NT2/D1 (cell line): ENCODE data around the gene ARHGEF33.

ENCODE experiments used
- DNase-seq: peaks from one replicate; pipeline ENCODE4 v3.0.0-alpha.2; 2011; ENCODE audit warnings: low read depth, low spot score
- H3K27me3 ChIP-seq: 2 replicates; pipeline ENCODE4 v1.6.0; 2011; ENCODE audit warnings: mild to moderate bottlenecking; ENCODE audit not compliant: insufficient read length, insufficient read depth
- H3K36me3 ChIP-seq: 2 replicates; pipeline ENCODE4 v1.6.1; 2011; ENCODE audit warnings: mild to moderate bottlenecking, low read length, mixed read lengths; ENCODE audit not compliant: insufficient read depth, insufficient read length
- H3K4me1 ChIP-seq: 2 replicates; pipeline ENCODE4 v1.5.1; 2011; ENCODE audit not compliant: insufficient read depth, insufficient read length
- H3K4me3 ChIP-seq: 2 replicates; pipeline ENCODE4 v1.5.1; 2011; ENCODE audit warnings: low read depth; ENCODE audit not compliant: insufficient read length
- H3K9ac ChIP-seq: 2 replicates; pipeline ENCODE4 v1.6.0; 2011; ENCODE audit warnings: low read depth; ENCODE audit not compliant: insufficient read length
- H3K9me3 ChIP-seq: 2 replicates; pipeline ENCODE4 v1.5.1; 2011; ENCODE audit warnings: mild to moderate bottlenecking, low read length; ENCODE audit not compliant: insufficient read depth
- SUZ12 ChIP-seq: IDR thresholded peaks from 2 replicates; pipeline ENCODE4 v1.6.1; 2011; ENCODE audit not compliant: insufficient read length, insufficient read depth; ENCODE audit errors: extremely low read depth
- YY1 ChIP-seq: IDR thresholded peaks from 2 replicates; pipeline ENCODE4 v1.6.1; 2011; ENCODE audit not compliant: insufficient read length, insufficient read depth
- ZNF274 ChIP-seq: IDR thresholded peaks from 2 replicates; pipeline ENCODE4 v1.6.1; 2011; ENCODE audit warnings: mild to moderate bottlenecking, low read depth, low read length

Gene ARHGEF33

DNA sequence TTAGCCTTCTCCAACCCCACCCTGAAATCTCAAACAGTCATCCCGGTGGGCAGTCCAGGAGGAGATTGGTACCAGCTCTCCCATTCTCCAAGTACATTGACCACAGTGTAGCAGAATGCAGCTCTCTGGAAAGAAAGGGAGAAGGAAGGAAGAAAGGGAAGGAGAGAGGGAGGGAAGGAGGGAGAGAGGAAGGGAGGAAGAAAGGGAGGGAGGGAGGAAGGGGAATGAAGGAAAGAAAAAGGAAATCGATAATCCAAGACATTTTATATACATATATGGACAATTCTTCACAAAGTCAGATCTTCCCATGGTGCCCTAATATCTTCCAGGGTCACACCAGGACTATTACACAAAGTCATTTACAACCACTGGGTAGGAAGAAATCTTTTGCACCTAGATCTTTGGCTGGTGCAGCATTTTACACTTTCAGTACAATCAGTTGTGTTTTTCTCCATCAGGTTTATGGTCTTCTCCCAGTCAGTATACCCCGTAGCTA is 58.8 kb downstream of the ARHGEF33 start:
- no peaks in the 10 kb centered on the region for H3K9me3 ChIP-seq
- no peaks in the 10 kb centered on the region for H3K27me3 ChIP-seq
- H3K9ac ChIP-seq: no peak overlapping the region
- TF ChIP-seq SUZ12 (no peak), YY1 (no peak), ZNF274 (no peak)
- no peaks in the 10 kb centered on the region for H3K36me3 ChIP-seq
- DNase-seq: no peak
- no peak overlapping the region for H3K4me3 ChIP-seq
- H3K4me1 ChIP-seq: no peaks in the 10 kb centered on the region

DNA sequence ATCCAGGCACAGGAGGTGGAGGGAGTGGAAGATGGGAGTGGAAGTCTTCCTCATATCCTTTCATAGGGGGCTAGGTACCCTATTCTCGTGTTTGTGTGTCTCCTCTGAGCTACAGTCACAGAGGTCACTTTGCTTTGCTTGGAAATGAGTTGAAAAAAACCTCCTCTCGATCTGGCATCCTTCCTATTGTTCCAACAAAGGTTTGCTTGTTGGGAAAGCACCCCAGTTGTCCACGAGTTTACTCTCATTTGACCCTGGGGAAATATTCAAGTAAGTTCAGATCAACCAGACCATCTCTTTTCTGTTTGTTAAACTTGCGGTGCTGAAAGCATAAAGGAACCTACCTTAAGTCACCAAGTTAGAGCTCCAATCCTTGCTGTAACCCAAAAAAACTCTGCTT is 59.3 kb downstream of the ARHGEF33 start:
- Histone ChIP-seq H3K27me3 (no peaks in the 10 kb centered on the region), H3K9me3 (no peaks in the 10 kb centered on the region), H3K4me3 (no peak overlapping the region), H3K4me1 (no peaks in the 10 kb centered on the region), H3K36me3 (no peaks in the 10 kb centered on the region), H3K9ac (no peak overlapping the region)
- DNase-seq: no peak
- TF ChIP-seq ZNF274 (no peak), SUZ12 (no peak), YY1 (no peak)

DNA sequence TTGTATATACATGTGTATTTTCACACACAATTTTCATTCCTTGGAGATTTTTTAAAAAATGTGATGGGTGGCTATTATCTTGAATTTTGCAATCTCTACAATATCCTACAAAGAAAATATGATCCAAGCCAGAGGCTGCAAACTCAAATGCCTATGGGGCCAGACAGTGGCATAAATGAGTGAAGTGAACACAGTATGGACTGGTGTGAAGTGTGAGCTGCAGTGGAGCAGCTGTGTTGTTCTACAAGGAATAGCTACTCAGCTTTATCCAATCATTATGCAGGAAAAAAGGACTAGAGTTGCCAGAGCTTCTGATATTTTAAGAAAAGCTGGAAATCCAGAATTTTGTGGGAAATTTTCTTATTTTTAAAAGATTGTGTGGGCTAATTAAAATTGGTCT is 62.1 kb downstream of the ARHGEF33 start:
- Histone ChIP-seq H3K27me3 (no peaks in the 10 kb centered on the region), H3K36me3 (no peaks in the 10 kb centered on the region), H3K4me1 (no peaks in the 10 kb centered on the region), H3K9me3 (no peaks in the 10 kb centered on the region), H3K4me3 (no peak overlapping the region), H3K9ac (no peak overlapping the region)
- no peak for DNase-seq
- TF ChIP-seq YY1: no peak
- TF ChIP-seq ZNF274: no peak
- TF ChIP-seq SUZ12: no peak

DNA sequence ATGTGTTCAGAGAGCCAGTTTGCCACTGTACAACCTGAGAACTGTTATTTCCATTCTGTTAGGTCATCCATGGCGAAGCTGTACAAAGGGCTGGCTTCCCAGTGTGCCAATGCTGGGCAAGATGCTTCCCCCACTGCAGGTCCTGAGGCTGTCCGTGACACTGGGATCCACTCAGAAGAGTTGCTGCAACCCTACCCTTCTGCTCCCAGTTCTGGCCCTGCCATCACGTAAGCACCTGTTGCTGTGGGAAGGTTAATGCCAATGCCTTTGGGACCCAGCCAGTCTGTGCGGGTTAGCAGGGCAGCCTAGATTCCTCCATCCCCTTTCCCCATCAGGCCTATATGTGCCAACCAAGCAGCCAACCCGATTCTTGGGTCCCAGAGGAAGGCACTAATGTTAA is 68.3 kb downstream of the ARHGEF33 start:
- H3K9me3 ChIP-seq: no peaks in the 10 kb centered on the region
- no peaks in the 10 kb centered on the region for H3K27me3 ChIP-seq
- DNase-seq: no peak
- TF ChIP-seq SUZ12: no peak
- H3K9ac ChIP-seq: no peak overlapping the region
- H3K4me1 ChIP-seq: no peaks in the 10 kb centered on the region
- H3K4me3 ChIP-seq: no peak overlapping the region
- no peaks in the 10 kb centered on the region for H3K36me3 ChIP-seq

GRCh38 chr2:38959466-38959865 is 69.8 kb downstream of the ARHGEF33 start:
- Histone ChIP-seq H3K9ac (no peak overlapping the region), H3K9me3 (no peaks in the 10 kb centered on the region), H3K4me3 (no peak overlapping the region), H3K4me1 (no peaks in the 10 kb centered on the region), H3K36me3 (no peaks in the 10 kb centered on the region), H3K27me3 (no peaks in the 10 kb centered on the region)
- DNase-seq: no peak
- TF ChIP-seq ZNF274 (no peak), SUZ12 (no peak), YY1 (no peak)

DNA sequence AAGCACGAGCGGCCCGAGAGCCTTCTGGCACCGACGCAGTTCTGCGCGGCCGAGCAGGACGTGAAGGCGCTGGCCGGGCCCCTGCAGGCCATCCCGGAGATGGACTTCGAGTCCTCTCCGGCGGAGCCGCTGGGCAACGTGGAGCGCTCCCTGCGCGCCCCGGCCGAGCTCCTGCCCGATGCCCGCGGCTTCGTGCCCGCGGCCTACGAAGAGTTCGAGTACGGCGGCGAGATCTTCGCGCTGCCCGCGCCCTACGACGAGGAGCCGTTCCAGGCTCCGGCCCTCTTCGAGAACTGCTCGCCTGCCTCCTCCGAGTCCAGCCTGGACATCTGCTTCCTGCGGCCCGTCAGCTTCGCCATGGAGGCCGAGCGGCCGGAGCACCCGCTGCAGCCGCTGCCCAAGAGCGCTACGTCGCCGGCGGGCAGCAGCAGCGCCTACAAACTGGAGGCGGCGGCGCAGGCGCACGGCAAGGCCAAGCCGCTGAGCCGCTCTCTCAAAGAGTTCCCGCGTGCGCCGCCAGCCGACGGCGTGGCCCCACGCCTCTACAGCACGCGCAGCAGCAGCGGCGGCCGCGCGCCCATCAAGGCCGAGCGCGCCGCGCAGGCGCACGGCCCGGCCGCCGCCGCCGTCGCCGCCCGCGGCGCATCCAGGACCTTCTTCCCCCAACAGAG is 70.4 kb downstream of the ARHGEF33 start:
- Histone ChIP-seq H3K27me3 (no peaks in the 10 kb centered on the region), H3K9ac (no peak overlapping the region), H3K36me3 (no peaks in the 10 kb centered on the region), H3K9me3 (no peaks in the 10 kb centered on the region), H3K4me3 (no peak overlapping the region), H3K4me1 (no peaks in the 10 kb centered on the region)
- TF ChIP-seq SUZ12 (no peak), ZNF274 (no peak), YY1 (no peak)
- no peak for DNase-seq

DNA sequence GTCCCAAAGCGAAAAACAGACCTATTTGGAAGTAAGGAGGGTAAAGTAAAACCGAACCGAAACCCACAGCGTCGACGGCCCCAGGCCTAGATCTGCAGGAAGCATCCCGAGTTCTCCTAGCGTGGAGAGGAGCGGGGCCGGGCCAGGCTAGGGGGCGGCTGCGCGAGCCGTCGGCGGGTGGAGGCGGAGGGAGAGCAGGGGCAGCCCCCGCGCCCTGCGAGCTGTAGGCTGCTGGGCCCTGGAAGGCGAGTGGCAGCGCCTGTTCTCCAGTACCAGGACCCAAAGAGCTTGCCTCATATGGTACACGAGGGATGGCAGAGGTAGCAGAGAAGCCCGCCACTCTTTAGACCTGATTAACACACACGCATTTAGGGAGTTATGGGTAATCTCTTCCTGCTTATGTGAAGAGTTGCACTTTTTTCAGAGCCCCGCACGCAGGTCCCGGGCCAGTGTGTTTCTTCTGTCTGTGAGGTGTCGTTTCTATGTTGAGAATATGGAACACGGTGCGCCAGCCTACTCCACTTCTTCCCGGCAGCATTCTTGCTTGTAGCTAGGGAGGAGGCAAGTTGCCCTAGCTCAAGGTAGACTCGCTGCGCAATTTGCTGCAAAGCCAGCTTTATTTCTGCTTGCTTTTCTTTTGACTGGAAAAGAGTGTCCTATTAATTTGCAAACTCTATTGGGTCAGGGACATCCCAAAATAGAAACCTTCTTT is 71.1 kb downstream of the ARHGEF33 start:
- H3K9ac ChIP-seq: no peak overlapping the region
- DNase-seq: no peak
- no peaks in the 10 kb centered on the region for H3K9me3 ChIP-seq
- no peak for TF ChIP-seq ZNF274
- H3K4me1 ChIP-seq: no peaks in the 10 kb centered on the region
- H3K4me3 ChIP-seq: no peak overlapping the region
- no peaks in the 10 kb centered on the region for H3K27me3 ChIP-seq
- H3K36me3 ChIP-seq: no peaks in the 10 kb centered on the region
